ENCODE measurements around the gene MACROD2.

Gene MACROD2

GRCh38 chr20:14758356-14758755 is 763.0 kb downstream of the MACROD2 start:
- DNase-seq (ENCODE audit: low read depth in 2 of 2): no peak

- no peak for DNase-seq (ENCODE audit: low read depth in 2 of 2)
These were observed 764.7 kb downstream of the MACROD2 start for GRCh38 chr20:14759979-14760378.

GRCh38 chr20:14761903-14762302 is 766.6 kb downstream of the MACROD2 start:
- DNase-seq (ENCODE audit: low read depth in 2 of 2): no peak

- no peak for DNase-seq (ENCODE audit: low read depth in 2 of 2)
These were observed 769.4 kb downstream of the MACROD2 start for GRCh38 chr20:14764511-14765369.

GRCh38 chr20:14765370-14765701 is 770.0 kb downstream of the MACROD2 start:
- no peak for DNase-seq (ENCODE audit: low read depth in 2 of 2)

GRCh38 chr20:14773486-14773885 is 778.2 kb downstream of the MACROD2 start:
- no peak for DNase-seq (ENCODE audit: low read depth in 2 of 2)

- no peak for DNase-seq (ENCODE audit: low read depth in 2 of 2)
These were observed 780.5 kb downstream of the MACROD2 start for GRCh38 chr20:14775778-14776177.

- DNase-seq (ENCODE audit: low read depth in 2 of 2): no peak
These were observed 782.3 kb downstream of the MACROD2 start for GRCh38 chr20:14777591-14777990.

GRCh38 chr20:14778096-14778495 is 782.8 kb downstream of the MACROD2 start:
- no peak for DNase-seq (ENCODE audit: low read depth in 2 of 2)

GRCh38 chr20:14778875-14779274 is 783.6 kb downstream of the MACROD2 start:
- DNase-seq (ENCODE audit: low read depth in 2 of 2): no peak

- no peak for DNase-seq (ENCODE audit: low read depth in 2 of 2)
These were observed 785.2 kb downstream of the MACROD2 start for GRCh38 chr20:14780508-14780907.

- no peak for DNase-seq (ENCODE audit: low read depth in 2 of 2)
These were observed 787.4 kb downstream of the MACROD2 start for GRCh38 chr20:14782731-14783130.

GRCh38 chr20:14783766-14784165 is 788.5 kb downstream of the MACROD2 start:
- no peak for DNase-seq (ENCODE audit: low read depth in 2 of 2)

GRCh38 chr20:14785065-14785743 is 789.9 kb downstream of the MACROD2 start:
- no peak for DNase-seq (ENCODE audit: low read depth in 2 of 2)

- DNase-seq (ENCODE audit: low read depth in 2 of 2): no peak
These were observed 794.9 kb downstream of the MACROD2 start for GRCh38 chr20:14790190-14790589.

- no peak for DNase-seq (ENCODE audit: low read depth in 2 of 2)
These were observed 795.7 kb downstream of the MACROD2 start for GRCh38 chr20:14790771-14791620.

- DNase-seq (ENCODE audit: low read depth in 2 of 2): no peak
These were observed 797.6 kb downstream of the MACROD2 start for GRCh38 chr20:14792915-14793314.

GRCh38 chr20:14799545-14800216 is 804.4 kb downstream of the MACROD2 start:
- DNase-seq (ENCODE audit: low read depth in 2 of 2): no peak

- DNase-seq (ENCODE audit: low read depth in 2 of 2): no peak
These were observed 805.5 kb downstream of the MACROD2 start for GRCh38 chr20:14800707-14801425.

- DNase-seq (ENCODE audit: low read depth in 2 of 2): no peak
These were observed 806.4 kb downstream of the MACROD2 start for GRCh38 chr20:14801591-14802325.

All from stimulated activated CD8-positive, alpha-beta memory T cell treated with anti-CD3 and anti-CD28 coated beads, Interleukin-15, amount 100 ng/mL, for 48 hours (primary cell).